ENCODE results near the gene LMBR1.
"Not testable (repeated sequence)": the region's sequence is repeated elsewhere in the genome, so short reads cannot be mapped to it uniquely, and the experiment has no call there.

LMBR1 gene, protein sequence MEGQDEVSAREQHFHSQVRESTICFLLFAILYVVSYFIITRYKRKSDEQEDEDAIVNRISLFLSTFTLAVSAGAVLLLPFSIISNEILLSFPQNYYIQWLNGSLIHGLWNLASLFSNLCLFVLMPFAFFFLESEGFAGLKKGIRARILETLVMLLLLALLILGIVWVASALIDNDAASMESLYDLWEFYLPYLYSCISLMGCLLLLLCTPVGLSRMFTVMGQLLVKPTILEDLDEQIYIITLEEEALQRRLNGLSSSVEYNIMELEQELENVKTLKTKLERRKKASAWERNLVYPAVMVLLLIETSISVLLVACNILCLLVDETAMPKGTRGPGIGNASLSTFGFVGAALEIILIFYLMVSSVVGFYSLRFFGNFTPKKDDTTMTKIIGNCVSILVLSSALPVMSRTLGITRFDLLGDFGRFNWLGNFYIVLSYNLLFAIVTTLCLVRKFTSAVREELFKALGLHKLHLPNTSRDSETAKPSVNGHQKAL

DNA sequence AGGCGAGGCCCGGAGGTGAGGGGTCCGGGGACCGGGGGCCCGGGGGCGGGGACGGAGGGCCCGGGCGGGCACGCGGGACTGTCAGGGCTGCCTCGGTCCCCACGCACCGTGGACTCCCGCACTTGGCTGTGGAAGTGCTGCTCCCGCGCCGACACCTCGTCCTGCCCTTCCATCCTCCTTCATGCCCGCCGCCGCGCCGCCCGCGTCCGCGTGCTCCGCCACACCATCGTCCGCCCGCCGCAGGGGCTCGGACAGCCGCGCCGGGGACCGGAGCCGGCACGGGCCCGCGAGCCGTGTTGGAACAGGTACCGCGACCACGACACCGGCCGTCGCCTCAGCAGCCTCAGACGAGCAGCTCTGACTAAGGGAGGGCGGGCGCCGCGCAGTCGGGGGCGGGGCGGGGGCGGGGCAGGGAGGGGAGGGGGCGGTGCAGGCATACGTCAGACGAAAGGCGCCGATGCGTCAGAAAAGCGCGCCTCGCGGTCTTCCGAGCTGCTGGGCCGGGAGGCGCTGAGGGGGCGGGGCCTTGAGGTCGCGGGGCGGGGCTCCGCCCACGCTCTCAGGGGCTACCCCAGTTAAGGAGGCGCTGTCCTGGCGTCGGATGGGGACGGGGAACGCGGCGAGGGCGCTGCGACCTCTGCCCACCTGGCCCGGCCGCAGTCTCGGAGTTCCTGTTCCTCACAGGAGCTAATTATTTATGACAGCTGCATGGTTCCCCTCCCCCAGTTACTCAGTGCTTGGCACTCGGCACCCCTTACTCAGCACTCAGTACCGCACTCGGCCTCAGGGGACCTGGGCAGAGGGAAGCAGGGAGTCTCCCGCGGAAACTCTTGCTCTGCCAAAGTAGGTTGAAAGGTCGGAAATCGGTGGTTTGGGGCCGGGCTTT, at the start of gene LMBR1:
TSS of gene LMBR1 (minus strand) at position 363 of the 886 bp plus-strand sequence. CDS start at position 173, 190 bp downstream.
- DNase-seq (ENCODE audit: low read depth) = peak; percentile 92

DNA sequence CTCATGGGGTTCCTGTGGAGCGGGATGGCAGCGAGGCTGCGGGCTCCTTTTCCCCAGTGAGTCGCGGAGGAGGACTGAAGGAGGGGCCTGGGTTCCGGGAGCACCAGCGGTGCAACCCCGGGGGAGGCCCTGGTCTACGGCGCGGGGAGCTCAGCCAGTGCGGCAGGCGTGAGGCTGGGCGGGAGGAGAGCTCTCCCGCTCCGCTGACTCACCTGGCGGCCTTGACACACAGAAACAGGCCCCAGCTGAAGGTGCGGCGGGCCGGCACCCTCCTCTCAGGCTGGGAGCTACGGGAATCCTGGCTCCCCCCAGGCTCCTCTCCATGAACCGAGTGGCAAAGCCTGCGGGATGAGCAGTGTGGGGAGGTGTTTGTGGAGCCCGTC, 49.7 kb upstream of the LMBR1 start:
- DNase-seq (ENCODE audit: low read depth) = no peak

- DNase-seq (ENCODE audit: low read depth) = no peak
Observed at GRCh38 chr7:156941393-156942182, 48.6 kb upstream of the LMBR1 start.

DNA sequence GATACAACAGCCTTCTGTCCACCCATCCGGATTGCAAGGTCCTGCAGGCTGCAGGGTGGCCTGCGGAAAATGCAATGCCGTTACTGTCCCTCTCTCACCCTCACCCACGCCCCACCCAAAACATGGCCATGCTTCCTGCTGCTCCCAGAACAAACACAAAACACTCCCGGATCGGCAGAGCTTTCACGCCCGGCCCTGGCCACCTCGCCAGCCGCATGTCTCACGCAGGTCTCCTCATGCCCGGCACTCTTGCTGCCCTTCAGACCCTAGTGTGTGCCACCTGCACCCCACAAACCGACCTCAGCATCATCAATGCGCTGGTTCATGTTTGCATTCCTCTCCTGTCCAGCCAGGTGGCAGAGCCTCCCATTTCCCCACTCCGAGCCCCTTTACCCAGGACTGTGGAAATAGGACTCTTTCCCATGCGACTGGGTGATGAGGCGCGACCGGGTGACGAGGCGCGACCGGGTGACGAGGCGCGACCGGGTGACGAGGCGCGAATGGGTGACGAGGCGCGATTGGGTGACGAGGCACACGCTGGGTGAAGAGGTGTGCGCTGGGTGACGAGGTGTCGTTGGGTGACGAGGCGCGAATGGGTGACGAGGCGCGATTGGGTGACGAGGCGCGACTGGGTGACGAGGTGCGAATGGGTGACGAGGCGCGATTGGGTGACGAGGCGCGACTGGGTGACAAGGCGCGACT, 47.6 kb upstream of the LMBR1 start:
- DNase-seq (ENCODE audit: low read depth) = no peak

- not testable (repeated sequence) for DNase-seq (ENCODE audit: low read depth)
Observed at GRCh38 chr7:156936766-156937165, 43.8 kb upstream of the LMBR1 start.

- no peak for DNase-seq (ENCODE audit: low read depth)
Observed at GRCh38 chr7:156935250-156935649, 42.3 kb upstream of the LMBR1 start.

DNA sequence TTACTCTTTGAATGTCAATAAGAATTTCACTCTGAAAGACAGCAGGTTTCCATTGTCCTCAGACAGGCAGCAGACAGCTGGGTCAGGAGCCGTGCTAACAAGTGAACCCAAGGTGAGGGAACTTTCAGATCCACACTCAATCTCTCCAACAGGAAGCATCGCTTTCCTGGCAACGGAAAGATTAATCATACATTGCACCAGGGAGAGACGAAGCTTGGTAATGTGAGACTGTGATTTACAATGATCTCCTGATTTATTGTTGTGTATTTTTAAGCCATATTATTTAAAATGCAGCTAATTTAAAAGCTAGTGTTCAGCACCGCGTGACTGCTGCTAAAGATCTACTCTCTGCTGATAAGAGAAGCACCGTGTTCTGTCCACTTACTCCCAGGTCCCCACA, 39.0 kb upstream of the LMBR1 start:
- no peak for DNase-seq (ENCODE audit: low read depth)

- DNase-seq (ENCODE audit: low read depth) = no peak
Observed at GRCh38 chr7:156929789-156930539, 37.0 kb upstream of the LMBR1 start.

- DNase-seq (ENCODE audit: low read depth) = no peak
Observed at GRCh38 chr7:156928406-156928747, 35.4 kb upstream of the LMBR1 start.

DNA sequence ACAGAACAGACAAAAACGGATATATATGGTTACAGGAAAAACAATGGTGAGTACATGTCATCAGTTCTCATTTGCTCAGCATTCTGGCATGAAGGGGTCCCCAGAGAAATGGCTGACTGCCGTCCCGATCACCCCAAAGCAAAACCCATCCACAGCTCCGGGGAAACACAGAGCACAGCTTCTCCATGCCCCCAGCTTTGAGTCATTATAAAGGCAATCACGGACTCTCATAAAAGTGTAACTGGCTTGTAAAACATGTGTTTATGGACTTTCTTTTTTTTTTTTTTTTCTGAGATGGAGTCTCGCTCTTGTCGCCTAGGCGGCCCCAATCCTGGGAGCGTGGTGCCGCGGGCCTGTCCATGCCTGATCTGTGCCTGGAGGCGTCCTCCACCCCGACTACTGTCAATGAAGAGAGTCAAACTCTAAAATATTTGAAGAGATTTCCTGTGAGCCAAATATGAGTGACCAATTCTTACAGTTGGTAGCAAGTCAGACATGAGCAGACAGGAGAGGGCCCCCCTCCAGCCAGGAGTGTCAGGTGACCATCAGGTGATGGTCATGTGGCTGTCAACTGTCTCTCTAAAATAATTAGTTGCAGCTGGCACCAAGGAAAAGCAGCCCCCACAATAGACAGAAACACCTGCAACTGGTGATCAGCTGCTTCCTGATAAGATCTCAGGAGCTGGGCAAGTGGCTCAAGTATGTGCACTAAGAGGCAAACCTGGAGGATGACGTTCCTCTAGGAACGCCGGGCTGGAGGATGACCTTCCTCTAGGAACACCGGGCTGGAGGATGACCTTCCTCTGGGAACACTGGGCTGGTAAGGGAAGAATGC, 34.8 kb upstream of the LMBR1 start:
- DNase-seq (ENCODE audit: low read depth) = no peak

- DNase-seq (ENCODE audit: low read depth) = not testable (repeated sequence)
Observed at GRCh38 chr7:156925821-156926220, 32.8 kb upstream of the LMBR1 start.

DNA sequence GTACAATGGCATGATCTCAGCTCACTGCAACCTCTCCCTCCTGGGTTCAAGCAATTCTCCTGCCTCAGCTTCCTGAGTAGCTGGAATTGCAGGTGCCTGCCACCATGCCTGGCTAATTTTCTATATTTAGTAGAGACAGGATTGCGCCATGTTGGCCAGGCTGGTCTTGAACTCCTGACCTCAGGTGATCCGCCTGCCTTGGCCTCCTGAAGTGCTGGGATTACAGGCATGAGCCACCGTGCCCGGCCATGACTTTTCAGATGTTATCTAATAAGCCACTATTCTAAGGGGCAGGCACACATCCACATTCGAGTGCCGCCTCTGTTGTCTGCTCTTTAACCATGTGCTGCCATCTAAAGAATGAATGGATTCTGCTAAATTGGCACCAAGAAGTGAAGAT, 29.3 kb upstream of the LMBR1 start:
- DNase-seq (ENCODE audit: low read depth) = not testable (repeated sequence)

GRCh38 chr7:156920487-156921373, 27.7 kb upstream of the LMBR1 start:
- DNase-seq (ENCODE audit: low read depth) = not testable (repeated sequence)

DNA sequence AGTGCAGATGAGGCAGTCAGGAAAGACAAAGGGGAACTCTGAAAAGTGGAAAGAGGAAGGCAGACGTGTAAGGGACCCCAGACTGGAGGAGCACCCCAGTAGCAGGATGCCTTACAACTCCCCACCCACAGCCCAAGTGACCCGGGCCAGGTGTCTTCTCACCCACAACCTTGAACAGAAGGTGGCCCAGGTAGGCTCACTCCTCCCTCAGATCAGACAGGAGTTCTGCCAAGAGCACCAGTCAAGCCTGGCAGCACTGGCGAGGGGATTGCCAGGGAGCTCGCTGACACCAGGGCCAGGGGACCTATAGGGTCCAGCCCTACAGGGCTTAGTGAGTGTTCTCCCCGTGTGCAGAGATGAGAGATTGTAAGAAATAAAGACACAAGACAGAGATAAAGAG, 27.1 kb upstream of the LMBR1 start:
- no peak for DNase-seq (ENCODE audit: low read depth)

DNA sequence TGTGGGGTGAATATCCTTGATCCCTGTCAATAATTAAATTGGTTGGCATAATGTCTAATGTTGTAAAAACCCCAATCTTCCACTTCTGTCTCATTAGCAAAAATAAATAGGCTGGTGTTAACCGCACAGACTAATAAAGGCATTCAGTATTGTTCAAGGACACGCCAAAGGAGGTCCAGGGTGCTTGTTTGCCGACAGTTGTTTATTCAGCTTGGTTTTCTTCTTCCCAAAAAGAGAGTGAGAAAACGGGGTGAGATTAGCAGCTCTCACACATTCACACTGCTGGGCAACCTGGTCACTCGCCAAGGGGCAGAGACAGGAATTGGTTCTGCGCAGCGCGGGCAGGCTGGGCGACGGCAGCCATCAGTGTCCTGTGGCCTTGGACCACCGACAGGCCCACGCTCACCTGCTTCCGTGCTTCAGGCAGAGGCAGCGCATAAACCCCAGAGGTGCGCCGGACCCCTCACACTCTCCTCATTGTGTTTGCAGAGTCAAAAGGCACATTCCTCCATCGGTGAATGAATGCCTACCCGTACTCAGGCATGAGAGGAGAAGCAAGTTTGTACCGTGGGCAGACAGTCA, 26.2 kb upstream of the LMBR1 start:
- DNase-seq (ENCODE audit: low read depth) = no peak

DNA sequence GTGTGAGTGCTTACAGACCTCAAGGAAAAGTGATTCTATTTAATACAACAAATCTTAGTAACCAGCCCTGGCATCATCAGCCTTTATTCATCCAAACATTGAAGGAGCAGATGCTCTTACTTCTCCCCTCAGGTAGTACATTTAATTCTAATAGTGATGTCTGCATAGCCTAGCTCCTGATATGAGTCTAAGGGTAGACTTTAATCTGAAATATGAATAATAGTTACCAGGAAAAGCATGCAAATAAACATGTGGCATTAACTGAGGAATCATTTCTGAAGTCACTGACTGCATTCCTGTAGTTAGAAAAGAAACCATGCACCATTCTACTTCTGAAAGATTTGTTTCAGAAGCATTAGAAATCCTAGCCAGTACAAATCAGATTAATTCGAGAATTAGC, 25.7 kb upstream of the LMBR1 start:
- DNase-seq (ENCODE audit: low read depth) = no peak

DNA sequence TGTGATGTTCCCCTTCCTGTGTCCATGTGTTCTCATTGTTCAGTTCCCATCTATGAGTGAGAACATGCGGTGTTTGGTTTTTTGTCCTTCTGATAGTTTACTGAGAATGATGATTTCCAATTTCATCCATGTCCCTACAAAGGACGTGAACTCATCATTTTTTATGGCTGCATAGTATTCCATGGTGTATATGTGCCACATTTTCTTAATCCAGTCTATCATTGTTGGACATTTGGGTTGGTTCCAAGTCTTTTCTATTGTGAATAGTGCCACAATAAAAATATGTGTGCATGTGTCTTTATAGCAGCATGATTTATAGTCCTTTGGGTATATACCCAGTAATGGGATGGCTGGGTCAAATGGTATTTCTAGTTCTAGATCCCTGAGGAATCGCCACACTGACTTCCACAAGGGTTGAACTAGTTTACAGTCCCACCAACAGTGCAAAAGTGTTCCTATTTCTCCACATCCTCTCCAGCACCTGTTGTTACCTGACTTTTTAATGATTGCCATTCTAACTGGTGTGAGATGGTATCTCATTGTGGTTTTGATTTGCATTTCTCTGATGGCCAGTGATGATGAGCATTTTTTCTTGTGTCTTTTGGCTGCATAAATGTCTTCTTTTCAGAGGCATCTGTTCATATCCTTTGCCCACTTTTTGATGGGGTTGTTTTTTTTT, 16.7 kb upstream of the LMBR1 start:
- DNase-seq (ENCODE audit: low read depth) = not testable (repeated sequence)

DNA sequence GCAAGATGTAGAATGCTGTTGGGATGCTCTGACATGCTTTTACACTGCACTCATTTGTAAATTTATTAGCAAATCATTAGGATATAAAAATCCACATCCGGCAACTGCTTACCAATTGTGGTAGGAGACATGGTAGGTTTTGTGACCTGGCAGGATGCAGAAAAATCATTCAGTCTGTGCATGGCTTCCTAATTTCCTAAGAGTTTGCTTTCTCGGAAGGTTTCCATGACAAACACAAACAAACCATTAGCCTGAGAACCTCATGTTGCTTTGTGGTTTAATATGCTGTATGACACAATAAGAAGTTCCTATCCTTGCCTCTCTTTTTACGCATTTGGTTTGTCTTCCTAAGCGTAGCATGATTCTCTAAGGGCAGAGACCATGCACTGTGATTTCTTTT, 14.7 kb upstream of the LMBR1 start:
- no peak for DNase-seq (ENCODE audit: low read depth)

Data from activated T-helper 1 cell treated with Interleukin-2 at 50 U/mL for 16 hours (primary cell).